Measurements from ENCODE around the gene BDH1.
A peak's percentile ranks its signal among the peaks of the same experiment; 100 is the strongest.

BDH1 gene

GRCh38 chr3:197501496-197501878, 54.3 kb downstream of the BDH1 start:
- H3K36me3 ChIP-seq (replicated peaks; ENCODE audit: insufficient read depth, low read length) = no peaks in the 10 kb centered on the region
- peak overlapping the region; percentile 13; the same call in 1 of the 2 replicates for H3K9ac ChIP-seq (ENCODE audit: low read length)
- no peaks in the 10 kb centered on the region for H3K79me2 ChIP-seq (ENCODE audit: low read length)
- peak overlapping the region; percentile 29 for H3K4me3 ChIP-seq (ENCODE audit: low read length)
- no peaks in the 10 kb centered on the region for H3K27me3 ChIP-seq (replicated peaks; ENCODE audit: insufficient read depth, low read length)
- peaks cover 27% of the 10 kb centered on the region for H3K4me1 ChIP-seq (ENCODE audit: low read length)
- H4K20me1 ChIP-seq (ENCODE audit: insufficient read depth, low read length) = no peaks in the 10 kb centered on the region
- peaks cover 21% of the 10 kb centered on the region for H3F3A ChIP-seq (ENCODE audit: insufficient read depth, low read length)
- no peaks in the 10 kb centered on the region for H3K9me2 ChIP-seq (replicated peaks; ENCODE audit: insufficient read depth, low read length)
- DNase-seq = no peak
- H3K27ac ChIP-seq (ENCODE audit: low read length) = peak overlapping the region; percentile 37; the same call in 1 of the 2 replicates
- peak overlapping the region; percentile 46 for H2AFZ ChIP-seq (ENCODE audit: low read length)
- no peaks in the 10 kb centered on the region for H3K9me3 ChIP-seq (replicated peaks; ENCODE audit: insufficient read depth, low read length)
- TF ChIP-seq EZH2phosphoT487 (IDR thresholded peaks at IDR 0.05; ENCODE audit: low read length) (no peak), EZH2 (optimal IDR thresholded peaks at IDR 0.05; ENCODE audit: low read depth, low read length) (no peak), CTCF (IDR thresholded peaks at IDR 0.05; ENCODE audit: low read length) (no peak)
- H3K4me2 ChIP-seq (ENCODE audit: low read depth, low read length) = peak overlapping the region; percentile 66

- no peak overlapping the region for H3K4me3 ChIP-seq (ENCODE audit: low read length)
- H3K4me1 ChIP-seq (ENCODE audit: low read length) = peaks cover 20% of the 10 kb centered on the region
- H4K20me1 ChIP-seq (ENCODE audit: insufficient read depth, low read length) = no peaks in the 10 kb centered on the region
- no peak overlapping the region for H3K9ac ChIP-seq (ENCODE audit: low read length)
- H3K27ac ChIP-seq (ENCODE audit: low read length) = no peak overlapping the region
- H3K79me2 ChIP-seq (ENCODE audit: low read length) = no peaks in the 10 kb centered on the region
- no peaks in the 10 kb centered on the region for H3K27me3 ChIP-seq (replicated peaks; ENCODE audit: insufficient read depth, low read length)
- no peaks in the 10 kb centered on the region for H3K9me3 ChIP-seq (replicated peaks; ENCODE audit: insufficient read depth, low read length)
- no peak for DNase-seq
- no peaks in the 10 kb centered on the region for H3K36me3 ChIP-seq (replicated peaks; ENCODE audit: insufficient read depth, low read length)
- H3F3A ChIP-seq (ENCODE audit: insufficient read depth, low read length) = peaks cover 21% of the 10 kb centered on the region
- no peak overlapping the region for H3K4me2 ChIP-seq (ENCODE audit: low read depth, low read length)
- peak overlapping the region; percentile 46 for H2AFZ ChIP-seq (ENCODE audit: low read length)
- H3K9me2 ChIP-seq (replicated peaks; ENCODE audit: insufficient read depth, low read length) = no peaks in the 10 kb centered on the region
- TF ChIP-seq EZH2phosphoT487 (IDR thresholded peaks at IDR 0.05; ENCODE audit: low read length) (no peak), CTCF (IDR thresholded peaks at IDR 0.05; ENCODE audit: low read length) (no peak), EZH2 (optimal IDR thresholded peaks at IDR 0.05; ENCODE audit: low read depth, low read length) (no peak)
Observed at GRCh38 chr3:197500812-197501211, 55.0 kb downstream of the BDH1 start.

GRCh38 chr3:197499427-197499826, 56.3 kb downstream of the BDH1 start:
- H3K9me2 ChIP-seq (replicated peaks; ENCODE audit: insufficient read depth, low read length) = no peaks in the 10 kb centered on the region
- no peaks in the 10 kb centered on the region for H3K36me3 ChIP-seq (replicated peaks; ENCODE audit: insufficient read depth, low read length)
- H3F3A ChIP-seq (ENCODE audit: insufficient read depth, low read length) = peaks cover 21% of the 10 kb centered on the region
- no peaks in the 10 kb centered on the region for H3K27me3 ChIP-seq (replicated peaks; ENCODE audit: insufficient read depth, low read length)
- H3K4me1 ChIP-seq (ENCODE audit: low read length) = peaks cover 17% of the 10 kb centered on the region
- H3K9ac ChIP-seq (ENCODE audit: low read length) = no peak overlapping the region
- TF ChIP-seq EZH2 (optimal IDR thresholded peaks at IDR 0.05; ENCODE audit: low read depth, low read length) = no peak
- no peak for TF ChIP-seq CTCF (IDR thresholded peaks at IDR 0.05; ENCODE audit: low read length)
- no peak for TF ChIP-seq EZH2phosphoT487 (IDR thresholded peaks at IDR 0.05; ENCODE audit: low read length)
- no peaks in the 10 kb centered on the region for H3K79me2 ChIP-seq (ENCODE audit: low read length)
- H2AFZ ChIP-seq (ENCODE audit: low read length) = no peak overlapping the region
- no peaks in the 10 kb centered on the region for H4K20me1 ChIP-seq (ENCODE audit: insufficient read depth, low read length)
- H3K4me2 ChIP-seq (ENCODE audit: low read depth, low read length) = no peak overlapping the region
- no peak overlapping the region for H3K27ac ChIP-seq (ENCODE audit: low read length)
- DNase-seq = no peak
- H3K4me3 ChIP-seq (ENCODE audit: low read length) = no peak overlapping the region
- no peaks in the 10 kb centered on the region for H3K9me3 ChIP-seq (replicated peaks; ENCODE audit: insufficient read depth, low read length)

All from MM.1S (cell line).